HEK293 (cell line): Measurements from ENCODE around the gene ERMP1.

Experiments
- PRDM2 ChIP-seq: fragments of 450-650 bp; formaldehyde crosslinking; IDR thresholded peaks from 2 replicates; pipeline ENCODE4 v1.5.1; 2016; ENCODE audit warnings: missing biosample characterization, missing genetic modification characterization, borderline replicate concordance
- ZNF362 ChIP-seq: fragments of 450-650 bp; formaldehyde crosslinking; IDR thresholded peaks from 2 replicates; pipeline ENCODE4 v1.5.1; 2016; ENCODE audit warnings: missing biosample characterization, missing genetic modification characterization
- ZNF529 ChIP-seq: fragments of 450-650 bp; formaldehyde crosslinking; IDR thresholded peaks from 2 replicates; pipeline ENCODE4 v1.5.1; 2017; ENCODE audit warnings: missing genetic modification characterization, missing biosample characterization; ENCODE audit not compliant: insufficient replicate concordance
- TF ChIP-seq, protein P1 (sequence below): fragments of 450-650 bp; formaldehyde crosslinking; IDR thresholded peaks from 2 replicates; pipeline ENCODE4 v1.5.1; 2016; ENCODE audit warnings: missing biosample characterization, missing genetic modification characterization

Gene ERMP1

DNA sequence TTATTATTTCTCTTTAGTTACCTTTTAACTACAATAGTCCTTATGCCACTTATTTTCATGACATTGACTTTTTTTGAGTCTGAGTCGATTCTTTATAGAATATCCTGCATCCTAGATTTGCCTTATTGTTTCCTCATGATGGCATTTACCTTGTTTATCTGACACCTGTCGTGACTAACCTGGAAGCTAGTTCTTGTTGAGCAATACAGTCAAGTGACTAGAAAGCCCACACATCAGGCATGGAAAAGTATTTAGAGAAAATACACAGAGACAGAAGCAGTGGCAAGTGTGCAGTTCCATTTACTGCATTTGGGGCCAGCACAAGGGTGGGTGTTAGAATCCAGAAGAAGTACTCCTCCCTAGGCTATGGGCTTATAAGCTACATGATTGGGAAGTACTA lies 97.8 kb downstream of the ERMP1 start (continued):
- TF ChIP-seq ZNF362 (no peak), ZNF529 (tag by site-specific recombination) (no peak), PRDM2 (tag by site-specific recombination) (no peak)
- TF ChIP-seq, protein P1, sequence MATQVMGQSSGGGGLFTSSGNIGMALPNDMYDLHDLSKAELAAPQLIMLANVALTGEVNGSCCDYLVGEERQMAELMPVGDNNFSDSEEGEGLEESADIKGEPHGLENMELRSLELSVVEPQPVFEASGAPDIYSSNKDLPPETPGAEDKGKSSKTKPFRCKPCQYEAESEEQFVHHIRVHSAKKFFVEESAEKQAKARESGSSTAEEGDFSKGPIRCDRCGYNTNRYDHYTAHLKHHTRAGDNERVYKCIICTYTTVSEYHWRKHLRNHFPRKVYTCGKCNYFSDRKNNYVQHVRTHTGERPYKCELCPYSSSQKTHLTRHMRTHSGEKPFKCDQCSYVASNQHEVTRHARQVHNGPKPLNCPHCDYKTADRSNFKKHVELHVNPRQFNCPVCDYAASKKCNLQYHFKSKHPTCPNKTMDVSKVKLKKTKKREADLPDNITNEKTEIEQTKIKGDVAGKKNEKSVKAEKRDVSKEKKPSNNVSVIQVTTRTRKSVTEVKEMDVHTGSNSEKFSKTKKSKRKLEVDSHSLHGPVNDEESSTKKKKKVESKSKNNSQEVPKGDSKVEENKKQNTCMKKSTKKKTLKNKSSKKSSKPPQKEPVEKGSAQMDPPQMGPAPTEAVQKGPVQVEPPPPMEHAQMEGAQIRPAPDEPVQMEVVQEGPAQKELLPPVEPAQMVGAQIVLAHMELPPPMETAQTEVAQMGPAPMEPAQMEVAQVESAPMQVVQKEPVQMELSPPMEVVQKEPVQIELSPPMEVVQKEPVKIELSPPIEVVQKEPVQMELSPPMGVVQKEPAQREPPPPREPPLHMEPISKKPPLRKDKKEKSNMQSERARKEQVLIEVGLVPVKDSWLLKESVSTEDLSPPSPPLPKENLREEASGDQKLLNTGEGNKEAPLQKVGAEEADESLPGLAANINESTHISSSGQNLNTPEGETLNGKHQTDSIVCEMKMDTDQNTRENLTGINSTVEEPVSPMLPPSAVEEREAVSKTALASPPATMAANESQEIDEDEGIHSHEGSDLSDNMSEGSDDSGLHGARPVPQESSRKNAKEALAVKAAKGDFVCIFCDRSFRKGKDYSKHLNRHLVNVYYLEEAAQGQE (tag by site-specific recombination), result no peak
